WERI-Rb-1 (cell line): ENCODE results near the gene TTLL5.

ENCODE experiments used
- DNase-seq: peaks from one replicate; pipeline ENCODE4 v3.0.0-alpha.2; 2020
- H3K27ac ChIP-seq: fragments of 250-450 bp; sonication (Bioruptor Pico); 2 replicates; pipeline ENCODE4 v1.5.1; 2020; ENCODE audit warnings: mild to moderate bottlenecking, moderate library complexity
- H3K27me3 ChIP-seq: fragments of 250-450 bp; sonication (Bioruptor Pico); 2 replicates; pipeline ENCODE4 v1.5.1; 2021; ENCODE audit warnings: mild to moderate bottlenecking, low read depth, moderate library complexity; ENCODE audit not compliant: insufficient read depth, severe bottlenecking
- H3K36me3 ChIP-seq: fragments of 250-450 bp; sonication (Bioruptor Pico); 2 replicates; pipeline ENCODE4 v1.5.1; 2020; ENCODE audit warnings: mild to moderate bottlenecking, moderate library complexity
- H3K4me3 ChIP-seq: 2 replicates; pipeline ENCODE4 v1.5.1; 2011; ENCODE audit warnings: low read depth, mild to moderate bottlenecking, control low read depth, low read length
- H3K9me3 ChIP-seq: fragments of 250-450 bp; sonication (Bioruptor Pico); 2 replicates; pipeline ENCODE4 v1.5.1; 2021; ENCODE audit warnings: mild to moderate bottlenecking, moderate library complexity; ENCODE audit not compliant: severe bottlenecking
- CTCF ChIP-seq: IDR thresholded peaks from 2 replicates; pipeline ENCODE4 v1.5.1; 2011; ENCODE audit warnings: low read depth, mild to moderate bottlenecking, control low read depth, inconsistent platforms, low read length

Gene TTLL5

GRCh38 chr14:75714991-75715390 is 53.9 kb downstream of the TTLL5 start:
- TF ChIP-seq CTCF, result no peak
- H3K27ac ChIP-seq, result no peak overlapping the region
- peaks cover 23% of the 10 kb centered on the region for H3K36me3 ChIP-seq
- no peak overlapping the region for H3K4me3 ChIP-seq
- H3K9me3 ChIP-seq, result no peaks in the 10 kb centered on the region
- no peaks in the 10 kb centered on the region for H3K27me3 ChIP-seq
- no peak for DNase-seq

GRCh38 chr14:75715926-75716780 is 55.1 kb downstream of the TTLL5 start:
- H3K27ac ChIP-seq, result no peak overlapping the region
- H3K27me3 ChIP-seq, result no peaks in the 10 kb centered on the region
- no peak overlapping the region for H3K4me3 ChIP-seq
- no peak for TF ChIP-seq CTCF
- no peak for DNase-seq
- peaks cover 27% of the 10 kb centered on the region for H3K36me3 ChIP-seq
- H3K9me3 ChIP-seq, result no peaks in the 10 kb centered on the region

GRCh38 chr14:75717729-75718128 is 56.7 kb downstream of the TTLL5 start:
- H3K27me3 ChIP-seq, result no peaks in the 10 kb centered on the region
- H3K9me3 ChIP-seq, result no peaks in the 10 kb centered on the region
- no peak overlapping the region for H3K4me3 ChIP-seq
- no peak overlapping the region for H3K27ac ChIP-seq
- DNase-seq, result no peak
- H3K36me3 ChIP-seq, result peaks cover 36% of the 10 kb centered on the region
- no peak for TF ChIP-seq CTCF

GRCh38 chr14:75718199-75718598 is 57.2 kb downstream of the TTLL5 start:
- DNase-seq, result no peak
- no peaks in the 10 kb centered on the region for H3K27me3 ChIP-seq
- H3K27ac ChIP-seq, result no peak overlapping the region
- TF ChIP-seq CTCF, result no peak
- no peaks in the 10 kb centered on the region for H3K9me3 ChIP-seq
- H3K36me3 ChIP-seq, result peaks cover 40% of the 10 kb centered on the region
- H3K4me3 ChIP-seq, result no peak overlapping the region

- Histone ChIP-seq H3K27ac (no peak overlapping the region), H3K9me3 (no peaks in the 10 kb centered on the region), H3K36me3 (peaks cover 38% of the 10 kb centered on the region), H3K27me3 (no peaks in the 10 kb centered on the region), H3K4me3 (no peak overlapping the region)
- DNase-seq, result no peak
- no peak for TF ChIP-seq CTCF
Measured at GRCh38 chr14:75720116-75720515, 59.1 kb downstream of the TTLL5 start.
